ENCODE data around the gene RMC1. TPM values are rescaled to one million over a fixed set of nuclear protein-coding genes. Genes with fewer than 3 reads are reported as not detected.

The RMC1 gene
- total RNA-seq, 1 experiment from 2014 or later, result 12.9 TPM

- POLR2A ChIA-PET, result no interaction called here
- no peak for TF ChIP-seq CTCF (IDR thresholded peaks at IDR 0.05; ENCODE audit: insufficient read depth in 1 of 2, low read depth in 1 of 2, low read length in 1 of 2, severe bottlenecking in 1 of 2, unreplicated experiment in 1 of 2)
- Histone ChIP-seq H3K4me3 (ENCODE audit: low read depth, low read length) (no peak overlapping the region), H3K36me3 (ENCODE audit: control insufficient read depth, insufficient read depth, low read length) (no peaks in the 10 kb centered on the region), H3K4me1 (no peaks in the 10 kb centered on the region), H3K27me3 (replicated peaks; ENCODE audit: control insufficient read depth, insufficient read depth, low read length) (no peaks in the 10 kb centered on the region), H3K9me3 (no peaks in the 10 kb centered on the region)
- H3K27me3 Mint-ChIP-seq (ENCODE audit: insufficient read depth, unreplicated experiment), result no peaks in the 10 kb centered on the region
- H3K4me3 Mint-ChIP-seq (ENCODE audit: unreplicated experiment), result no peak overlapping the region
- H3K36me3 Mint-ChIP-seq (ENCODE audit: insufficient read depth, unreplicated experiment), result peaks cover 57% of the 10 kb centered on the region
- H3K4me1 Mint-ChIP-seq (ENCODE audit: low read depth, unreplicated experiment), result no peaks in the 10 kb centered on the region
- H3K9me3 Mint-ChIP-seq (ENCODE audit: unreplicated experiment), result no peaks in the 10 kb centered on the region
- intact Hi-C loops (cut with micrococcal nuclease; ENCODE audit: unreplicated experiment), result no loop called here
- CTCF ChIA-PET, result no interaction called here
- DNase-seq, result no peak
- H3K27ac Mint-ChIP-seq (ENCODE audit: unreplicated experiment), result no peak overlapping the region
- BruUV-seq (replicated peaks), result no TSS peak
Observed at GRCh38 chr18:23529604-23530003, 26.3 kb downstream of the RMC1 start.

DNA sequence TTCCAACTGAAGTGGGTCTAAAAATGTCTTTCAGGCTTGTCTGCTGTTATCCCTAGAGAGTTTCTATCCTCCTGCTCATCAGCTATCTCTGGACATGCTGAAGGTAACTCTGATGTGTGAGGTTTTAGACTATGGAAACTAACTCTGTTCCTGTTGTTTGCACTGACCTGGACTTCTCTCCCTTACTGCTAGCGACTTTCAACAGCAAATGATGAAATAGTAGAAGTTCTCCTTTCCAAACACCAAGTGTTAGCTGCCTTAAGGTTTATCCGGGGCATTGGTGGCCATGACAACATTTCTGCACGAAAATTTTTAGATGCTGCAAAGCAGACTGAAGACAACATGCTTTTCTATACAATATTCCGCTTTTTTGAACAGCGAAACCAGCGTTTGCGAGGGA is 26.9 kb downstream of the RMC1 start:
- Histone ChIP-seq H3K27me3 (replicated peaks; ENCODE audit: control insufficient read depth, insufficient read depth, low read length) (no peaks in the 10 kb centered on the region), H3K36me3 (ENCODE audit: control insufficient read depth, insufficient read depth, low read length) (no peaks in the 10 kb centered on the region)
- no peak overlapping the region for H3K4me3 Mint-ChIP-seq (ENCODE audit: unreplicated experiment)

DNA sequence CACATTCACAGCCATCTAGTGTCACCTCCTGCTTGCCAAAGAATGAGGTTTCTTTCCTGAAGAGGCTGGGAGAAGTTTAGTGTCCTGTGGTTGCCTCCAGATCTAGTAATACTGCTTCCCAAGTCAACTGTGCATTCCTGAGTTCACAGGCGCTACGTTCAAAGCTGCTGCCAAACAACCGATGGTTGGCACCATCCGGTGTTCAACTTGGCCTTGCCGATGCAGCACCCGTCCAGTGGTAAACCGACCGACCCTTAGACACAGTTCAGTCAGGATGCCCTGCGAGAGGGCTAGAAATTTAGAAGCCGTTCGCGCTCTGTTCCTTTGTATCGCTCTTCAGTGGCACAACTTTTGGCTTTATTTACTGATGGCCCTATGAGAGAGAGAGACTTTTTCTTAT is 28.6 kb downstream of the RMC1 start:
- Mint-ChIP-seq H3K27me3 (ENCODE audit: insufficient read depth, unreplicated experiment) (no peaks in the 10 kb centered on the region), H3K9me3 (ENCODE audit: unreplicated experiment) (no peaks in the 10 kb centered on the region), H3K4me3 (ENCODE audit: unreplicated experiment) (no peak overlapping the region), H3K36me3 (ENCODE audit: insufficient read depth, unreplicated experiment) (peaks cover 38% of the 10 kb centered on the region), H3K4me1 (ENCODE audit: low read depth, unreplicated experiment) (no peaks in the 10 kb centered on the region), H3K27ac (ENCODE audit: unreplicated experiment) (no peak overlapping the region)
- BruUV-seq (replicated peaks), result no TSS peak
- Histone ChIP-seq H3K9me3 (no peaks in the 10 kb centered on the region), H3K4me1 (no peaks in the 10 kb centered on the region), H3K4me3 (ENCODE audit: low read depth, low read length) (no peak overlapping the region), H3K36me3 (ENCODE audit: control insufficient read depth, insufficient read depth, low read length) (no peaks in the 10 kb centered on the region), H3K27me3 (replicated peaks; ENCODE audit: control insufficient read depth, insufficient read depth, low read length) (no peaks in the 10 kb centered on the region)
- intact Hi-C loops (cut with micrococcal nuclease; ENCODE audit: unreplicated experiment), result no loop called here
- DNase-seq, result no peak
- ChIA-PET POLR2A (no interaction called here), CTCF (no interaction called here)
- TF ChIP-seq CTCF (IDR thresholded peaks at IDR 0.05; ENCODE audit: insufficient read depth in 1 of 2, low read depth in 1 of 2, low read length in 1 of 2, severe bottlenecking in 1 of 2, unreplicated experiment in 1 of 2), result no peak

More for the DNA sequence above, 26.9 kb downstream of the RMC1 start:
- H3K4me1 Mint-ChIP-seq (ENCODE audit: low read depth, unreplicated experiment), result no peaks in the 10 kb centered on the region
- Histone ChIP-seq H3K9me3 (no peaks in the 10 kb centered on the region), H3K4me3 (ENCODE audit: low read depth, low read length) (no peak overlapping the region), H3K4me1 (no peaks in the 10 kb centered on the region)
- ChIA-PET CTCF (no interaction called here), POLR2A (no interaction called here)
- no peaks in the 10 kb centered on the region for H3K27me3 Mint-ChIP-seq (ENCODE audit: insufficient read depth, unreplicated experiment)
- intact Hi-C loops (cut with micrococcal nuclease; ENCODE audit: unreplicated experiment), result no loop called here
- TF ChIP-seq CTCF (IDR thresholded peaks at IDR 0.05; ENCODE audit: insufficient read depth in 1 of 2, low read depth in 1 of 2, low read length in 1 of 2, severe bottlenecking in 1 of 2, unreplicated experiment in 1 of 2), result no peak
- no peak overlapping the region for H3K27ac Mint-ChIP-seq (ENCODE audit: unreplicated experiment)
- peaks cover 54% of the 10 kb centered on the region for H3K36me3 Mint-ChIP-seq (ENCODE audit: insufficient read depth, unreplicated experiment)
- no peak for DNase-seq
- H3K9me3 Mint-ChIP-seq (ENCODE audit: unreplicated experiment), result no peaks in the 10 kb centered on the region
- no TSS peak for BruUV-seq (replicated peaks)

Measured in Caco-2 (cell line).